MCF 10A (cell line): ENCODE measurements around the gene LIPI. TPM values are rescaled to one million over a fixed set of nuclear protein-coding genes. Genes with fewer than 3 reads are reported as not detected.

Source experiments
- BruUV-seq: library from RNA; stranded (reverse); fragments of 400-500 nt; replicated peaks from 2 replicates; lab custom pipeline; 2021; lab: Mats Ljungman, UMichigan
- CTCF ChIA-PET: fragments of 300-600 bp; sonication (Branson Sonifier 250); formaldehyde crosslinking; extraction: SDS; loops from one replicate; lab custom pipeline; 2021; ENCODE audit warnings: antibody characterized with exemption, inconsistent platforms; lab: Yijun Ruan, JAX
- POLR2A ChIA-PET: fragments of 300-600, 350-650 bp; sonication (Branson Sonifier 250); formaldehyde crosslinking; extraction: SDS; loops from one replicate; lab custom pipeline; 2020; ENCODE audit warnings: antibody characterized with exemption, inconsistent platforms; lab: Yijun Ruan, JAX
- DNase-seq: peaks from one replicate; pipeline ENCODE4 v3.0.0-alpha.2; 2018; ENCODE audit not compliant: unreplicated experiment
- H3K27ac Mint-ChIP-seq: one replicate; pipeline ENCODE4 v1.8.0; 2022; ENCODE audit warnings: mild to moderate bottlenecking, low read depth, mixed read lengths; ENCODE audit not compliant: unreplicated experiment
- H3K27me3 Mint-ChIP-seq: one replicate; pipeline ENCODE4 v1.8.0; 2022; ENCODE audit warnings: mixed read lengths; ENCODE audit not compliant: insufficient read depth, unreplicated experiment
- H3K36me3 Mint-ChIP-seq: one replicate; pipeline ENCODE4 v1.8.0; 2022; ENCODE audit warnings: mild to moderate bottlenecking, moderate library complexity, mixed read lengths; ENCODE audit not compliant: insufficient read depth, unreplicated experiment
- H3K4me1 Mint-ChIP-seq: one replicate; pipeline ENCODE4 v1.8.0; 2022; ENCODE audit warnings: mixed read lengths; ENCODE audit not compliant: insufficient read depth, unreplicated experiment
- H3K4me3 Mint-ChIP-seq: one replicate; pipeline ENCODE4 v1.8.0; 2022; ENCODE audit warnings: mild to moderate bottlenecking, moderate library complexity, mixed read lengths; ENCODE audit not compliant: unreplicated experiment
- H3K9me3 Mint-ChIP-seq: one replicate; pipeline ENCODE4 v1.8.0; 2022; ENCODE audit warnings: mixed read lengths; ENCODE audit not compliant: unreplicated experiment
- CTCF ChIP-seq: fragments of 200-600 bp; IDR thresholded peaks from one replicate; pipeline ENCODE4 v1.8.0; 2022; ENCODE audit warnings: antibody characterized with exemption, mild to moderate bottlenecking; ENCODE audit not compliant: unreplicated experiment
- intact Hi-C: fragments of 100-400 bp; cut with micrococcal nuclease; formaldehyde crosslinking; loops from 2 replicates; pipeline ENCODE4 v1.14.1; 2022
- total RNA-seq: library from RNA; stranded (reverse); gene quantifications from 2 replicates; pipeline ENCODE4 v1.2.3, GENCODE V29; 2022

Gene LIPI
- total RNA-seq, 1 experiment from 2014 or later, result not detected

- Mint-ChIP-seq H3K27ac (no peak overlapping the region), H3K4me3 (no peak overlapping the region), H3K4me1 (no peaks in the 10 kb centered on the region), H3K9me3 (peaks cover 22% of the 10 kb centered on the region), H3K36me3 (peaks cover 7% of the 10 kb centered on the region), H3K27me3 (no peaks in the 10 kb centered on the region)
- ChIA-PET POLR2A (no interaction called here), CTCF (no interaction called here)
- intact Hi-C loops, result no loop called here
- TF ChIP-seq CTCF, result no peak
- no TSS peak for BruUV-seq
- DNase-seq, result no peak
Measured at GRCh38 chr21:14073615-14074014, 137.1 kb downstream of the LIPI start.

DNA sequence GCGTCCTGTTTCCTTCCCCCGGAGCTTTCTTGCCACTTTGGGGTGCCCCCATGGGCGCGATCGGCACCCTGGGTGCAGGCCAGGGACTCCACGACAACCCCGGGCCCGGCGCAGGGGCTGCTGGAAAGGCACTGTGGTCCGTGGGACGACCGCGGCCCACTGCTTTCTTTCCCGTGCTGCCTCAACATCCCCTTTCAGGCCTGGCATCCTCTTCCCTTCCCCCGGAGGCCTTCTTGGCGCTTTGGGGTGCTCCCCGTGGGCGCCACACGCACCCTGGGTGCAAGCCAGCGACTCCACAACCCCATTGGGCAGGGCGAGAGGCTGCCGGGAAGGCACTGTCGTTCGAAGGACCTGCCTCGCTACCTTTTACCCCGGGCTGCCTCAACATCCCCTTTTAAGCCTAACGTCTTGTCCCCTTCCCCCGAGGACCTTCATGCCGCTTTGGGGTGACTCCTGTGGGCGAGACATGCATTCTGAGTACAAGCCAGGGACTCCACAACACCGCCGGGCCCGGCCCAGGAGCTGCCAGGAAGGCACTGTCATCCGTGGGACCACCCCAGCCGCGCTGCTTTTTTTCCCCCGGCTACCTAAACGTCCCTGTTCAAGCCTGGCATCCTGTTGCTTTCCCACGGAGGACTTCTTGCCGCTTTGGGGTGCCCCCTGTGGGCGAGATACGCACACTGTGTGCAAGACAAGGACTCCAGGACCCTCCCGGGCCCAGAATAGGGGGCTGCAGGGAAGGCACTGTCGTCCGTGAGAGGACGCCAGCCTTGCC lies 137.8 kb downstream of the LIPI start:
- intact Hi-C loops, result no loop called here
- Mint-ChIP-seq H3K4me3 (no peak overlapping the region), H3K27me3 (no peaks in the 10 kb centered on the region), H3K9me3 (peaks cover 16% of the 10 kb centered on the region), H3K27ac (no peak overlapping the region), H3K4me1 (no peaks in the 10 kb centered on the region), H3K36me3 (peaks cover 7% of the 10 kb centered on the region)
- no peak for TF ChIP-seq CTCF
- no peak for DNase-seq
- POLR2A ChIA-PET, result no interaction called here
- BruUV-seq, result no TSS peak
- CTCF ChIA-PET, result no interaction called here

DNA sequence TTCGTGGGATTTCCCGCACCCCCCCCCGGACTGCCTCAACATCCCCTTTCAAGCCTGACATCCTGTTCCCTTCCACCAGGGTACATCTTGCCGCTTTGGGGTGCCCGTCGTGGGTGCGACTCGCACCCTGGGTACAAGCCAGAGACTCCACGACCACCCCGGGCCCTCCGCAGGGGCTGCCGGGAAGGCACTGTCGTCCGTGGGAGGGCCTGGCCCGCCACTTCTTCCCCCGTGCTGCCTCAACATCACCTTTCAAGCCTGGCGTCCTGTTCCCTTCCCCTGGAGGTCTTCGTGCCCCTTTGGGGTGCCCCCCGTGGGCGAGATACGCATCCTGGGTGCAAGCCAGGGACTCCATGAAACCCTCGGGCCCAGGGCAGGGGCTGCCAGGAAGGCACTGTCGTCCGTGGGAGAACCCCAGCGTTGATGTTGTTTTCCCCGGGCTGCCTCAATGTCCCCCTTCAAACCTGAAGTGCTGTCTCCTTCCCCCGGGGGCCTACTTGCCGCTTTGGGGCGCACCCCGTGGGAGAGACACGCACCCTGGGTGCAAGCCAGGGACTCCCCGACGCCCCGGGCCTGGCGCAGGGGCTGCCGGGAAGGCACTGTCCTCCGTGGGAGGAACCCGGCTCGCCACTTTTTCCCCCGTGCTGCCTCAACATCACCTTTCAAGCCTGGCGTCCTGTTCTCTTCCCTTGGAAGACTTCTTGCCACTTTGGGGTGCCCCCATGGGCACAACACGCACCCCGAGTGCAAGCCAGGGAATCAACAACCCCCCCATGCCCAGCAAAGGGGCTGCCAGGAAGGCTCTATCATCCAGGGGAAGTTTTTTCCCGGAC lies 138.6 kb downstream of the LIPI start:
- H3K27ac Mint-ChIP-seq, result no peak overlapping the region
- no peak for TF ChIP-seq CTCF
- peaks cover 7% of the 10 kb centered on the region for H3K36me3 Mint-ChIP-seq
- no peaks in the 10 kb centered on the region for H3K4me1 Mint-ChIP-seq
- H3K9me3 Mint-ChIP-seq, result peaks cover 8% of the 10 kb centered on the region
- intact Hi-C loops, result no loop called here
- ChIA-PET CTCF (no interaction called here), POLR2A (no interaction called here)
- BruUV-seq, result no TSS peak
- no peak for DNase-seq
- no peak overlapping the region for H3K4me3 Mint-ChIP-seq
- no peaks in the 10 kb centered on the region for H3K27me3 Mint-ChIP-seq

DNA sequence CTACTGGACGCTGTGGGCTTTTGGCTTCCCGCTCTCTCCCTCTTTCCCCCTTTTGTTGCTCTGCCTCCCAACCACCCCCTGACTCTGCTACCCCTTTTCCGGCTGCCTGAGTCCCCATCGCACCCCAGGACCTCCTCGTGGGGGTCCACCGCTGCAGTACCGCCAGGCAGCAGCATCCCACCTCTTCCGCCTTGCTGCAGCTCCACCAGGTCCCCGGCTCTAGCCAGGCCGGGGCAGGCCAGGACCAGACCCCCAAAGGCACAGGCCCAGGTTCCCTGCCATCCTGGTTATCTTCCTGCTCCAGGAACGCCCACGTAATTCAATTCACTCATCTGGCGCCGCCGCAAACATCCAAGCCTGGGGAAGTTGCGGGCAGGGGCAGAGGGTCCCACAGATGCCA lies 139.8 kb downstream of the LIPI start:
- DNase-seq, result no peak
- H3K4me1 Mint-ChIP-seq, result no peaks in the 10 kb centered on the region
- intact Hi-C loops, result no loop called here
- peaks cover 7% of the 10 kb centered on the region for H3K36me3 Mint-ChIP-seq
- ChIA-PET CTCF (interaction anchor here (0.6 kb wide), 1 partner anchor 250 kb away, joined by 4 read pairs; no protein-coding TSS in a partner anchor), POLR2A (no interaction called here)
- H3K27ac Mint-ChIP-seq, result no peak overlapping the region
- no TSS peak for BruUV-seq
- H3K27me3 Mint-ChIP-seq, result no peaks in the 10 kb centered on the region
- H3K9me3 Mint-ChIP-seq, result no peaks in the 10 kb centered on the region
- TF ChIP-seq CTCF, result no peak
- H3K4me3 Mint-ChIP-seq, result no peak overlapping the region
